ENCODE data around the gene GALNTL6. TPM values are rescaled to one million over a fixed set of nuclear protein-coding genes. Genes with fewer than 3 reads are reported as not detected.

Gene GALNTL6
- total RNA-seq, 2 donors from 2014 or later: 0.71 TPM; not detected in 1

- H3K27me3 Mint-ChIP-seq (ENCODE audit: insufficient read depth): peaks cover under 1% of the 10 kb centered on the region
- TF ChIP-seq CTCF (conservative IDR thresholded peaks at IDR 0.05): no peak
- Histone ChIP-seq H3K9me3 (ENCODE audit: control insufficient read depth, low read length) (peaks cover 17% of the 10 kb centered on the region), H3K4me3 (ENCODE audit: low read length) (no peak overlapping the region), H3K4me1 (ENCODE audit: control insufficient read depth, insufficient read depth, low read length) (no peaks in the 10 kb centered on the region), H3K27me3 (ENCODE audit: control insufficient read depth, insufficient read depth, low read length, poor library complexity, severe bottlenecking) (no peaks in the 10 kb centered on the region), H3K27ac (ENCODE audit: low read depth, low read length) (no peak overlapping the region), H3K9ac (ENCODE audit: extremely low read depth, low read length, poor library complexity, severe bottlenecking) (no peak overlapping the region), H3K36me3 (ENCODE audit: control insufficient read depth, insufficient read depth, low read length) (no peaks in the 10 kb centered on the region)
- H3K4me1 Mint-ChIP-seq: no peaks in the 10 kb centered on the region
- no peak overlapping the region for H3K27ac Mint-ChIP-seq
- WGBS, 2 experiments (ENCODE audit: insufficient coverage in 1 of 2, insufficient read length in 1 of 2): 100% methylated on average over 1 of the region's 1 CpG
- peaks cover 6% of the 10 kb centered on the region for H3K36me3 Mint-ChIP-seq (ENCODE audit: low read depth)
- peaks cover 35% of the 10 kb centered on the region for H3K9me3 Mint-ChIP-seq
- H3K4me3 Mint-ChIP-seq: no peak overlapping the region
- DNase-seq: no peak
Measured at GRCh38 chr4:172740434-172740833, 927.2 kb downstream of the GALNTL6 start.

- Mint-ChIP-seq H3K27ac (no peak overlapping the region), H3K9me3 (peaks cover 10% of the 10 kb centered on the region), H3K27me3 (ENCODE audit: insufficient read depth) (no peaks in the 10 kb centered on the region), H3K4me1 (no peaks in the 10 kb centered on the region), H3K4me3 (no peak overlapping the region), H3K36me3 (ENCODE audit: low read depth) (no peaks in the 10 kb centered on the region)
- Histone ChIP-seq H3K9me3 (ENCODE audit: control insufficient read depth, low read length) (no peaks in the 10 kb centered on the region), H3K36me3 (ENCODE audit: control insufficient read depth, insufficient read depth, low read length) (no peaks in the 10 kb centered on the region), H3K4me1 (ENCODE audit: control insufficient read depth, insufficient read depth, low read length) (no peaks in the 10 kb centered on the region), H3K4me3 (ENCODE audit: low read length) (no peak overlapping the region), H3K27me3 (ENCODE audit: control insufficient read depth, insufficient read depth, low read length, poor library complexity, severe bottlenecking) (no peaks in the 10 kb centered on the region), H3K27ac (ENCODE audit: low read depth, low read length) (no peak overlapping the region), H3K9ac (ENCODE audit: extremely low read depth, low read length, poor library complexity, severe bottlenecking) (no peak overlapping the region)
- 100% methylated on average over 1 of the region's 1 CpG; no CpG with 5 or more reads in 1 of the 2 experiments for WGBS, 2 experiments (ENCODE audit: insufficient coverage in 1 of 2, insufficient read length in 1 of 2)
- no peak for TF ChIP-seq CTCF (conservative IDR thresholded peaks at IDR 0.05)
- DNase-seq: no peak
Measured at GRCh38 chr4:172750910-172751309, 937.7 kb downstream of the GALNTL6 start.

- DNase-seq: no peak
- no peaks in the 10 kb centered on the region for H3K4me1 ChIP-seq (ENCODE audit: control insufficient read depth, insufficient read depth, low read length)
- no peaks in the 10 kb centered on the region for H3K27me3 ChIP-seq (ENCODE audit: control insufficient read depth, insufficient read depth, low read length, poor library complexity, severe bottlenecking)
- no peak overlapping the region for H3K9ac ChIP-seq (ENCODE audit: extremely low read depth, low read length, poor library complexity, severe bottlenecking)
- no peaks in the 10 kb centered on the region for H3K27me3 Mint-ChIP-seq (ENCODE audit: insufficient read depth)
- TF ChIP-seq CTCF (conservative IDR thresholded peaks at IDR 0.05): no peak
- H3K9me3 Mint-ChIP-seq: peaks cover 10% of the 10 kb centered on the region
- no peaks in the 10 kb centered on the region for H3K36me3 ChIP-seq (ENCODE audit: control insufficient read depth, insufficient read depth, low read length)
- WGBS, 2 experiments (ENCODE audit: insufficient coverage in 1 of 2, insufficient read length in 1 of 2): 94 to 100% methylated on average over 1 to 2 of the region's 2 CpGs
- H3K4me1 Mint-ChIP-seq: no peaks in the 10 kb centered on the region
- no peak overlapping the region for H3K4me3 ChIP-seq (ENCODE audit: low read length)
- no peak overlapping the region for H3K4me3 Mint-ChIP-seq
- no peak overlapping the region for H3K27ac ChIP-seq (ENCODE audit: low read depth, low read length)
- H3K9me3 ChIP-seq (ENCODE audit: control insufficient read depth, low read length): no peaks in the 10 kb centered on the region
- H3K36me3 Mint-ChIP-seq (ENCODE audit: low read depth): no peaks in the 10 kb centered on the region
- H3K27ac Mint-ChIP-seq: no peak overlapping the region
Measured at GRCh38 chr4:172751550-172751949, 938.3 kb downstream of the GALNTL6 start.

Measured in endodermal cell (in vitro differentiated cells).